ENCODE measurements around the gene TRMU. TPM values are rescaled to one million over a fixed set of nuclear protein-coding genes. Genes with fewer than 3 reads are reported as not detected.

Gene TRMU
- total and polyA plus RNA-seq, 2 of the 8 experiments (the other 6 are each of a cell fraction or from before 2014, with no cell fraction given): 43.4 to 70.6 TPM

DNA sequence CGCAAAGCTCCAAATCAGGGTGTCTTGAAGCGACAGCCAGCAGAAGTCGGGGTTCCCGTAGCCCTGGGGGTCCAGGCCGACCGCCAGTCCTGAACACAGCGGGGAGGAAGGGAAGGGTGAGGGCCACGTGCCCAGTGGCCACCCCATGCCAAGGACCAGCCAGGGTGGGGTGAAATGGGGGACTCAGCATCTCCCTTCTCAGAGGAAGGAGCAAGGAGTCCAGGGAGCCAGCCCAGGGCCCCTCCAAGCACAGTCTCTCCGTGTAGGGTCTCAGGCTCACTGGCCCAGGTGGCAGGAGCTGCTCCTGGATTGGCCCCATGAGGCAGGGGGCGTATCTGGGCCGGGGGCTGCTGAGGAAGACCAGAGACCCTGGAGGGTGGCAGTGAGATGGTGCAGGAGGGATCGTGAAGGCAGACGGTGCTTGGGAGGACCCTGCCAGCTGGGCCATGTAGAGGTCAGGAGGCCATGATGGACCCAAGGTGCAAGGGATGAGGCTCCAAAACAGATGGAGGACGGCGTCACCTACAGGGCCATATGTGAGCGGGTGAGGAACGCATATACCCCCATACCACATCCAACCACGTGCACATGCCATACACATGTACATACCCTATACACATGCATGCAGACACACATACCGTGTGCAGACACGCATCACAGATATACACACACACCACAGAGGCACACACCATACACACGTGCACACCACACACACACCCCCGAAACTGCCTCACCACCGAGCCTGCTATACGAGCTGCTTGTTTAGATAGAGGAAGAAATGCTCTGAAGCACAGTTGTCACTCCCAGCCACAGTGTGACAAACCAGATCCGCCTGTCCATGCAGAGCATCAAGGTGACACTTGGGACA lies 34.4 kb downstream of the TRMU start (continued):
- TF ChIP-seq, protein P1, sequence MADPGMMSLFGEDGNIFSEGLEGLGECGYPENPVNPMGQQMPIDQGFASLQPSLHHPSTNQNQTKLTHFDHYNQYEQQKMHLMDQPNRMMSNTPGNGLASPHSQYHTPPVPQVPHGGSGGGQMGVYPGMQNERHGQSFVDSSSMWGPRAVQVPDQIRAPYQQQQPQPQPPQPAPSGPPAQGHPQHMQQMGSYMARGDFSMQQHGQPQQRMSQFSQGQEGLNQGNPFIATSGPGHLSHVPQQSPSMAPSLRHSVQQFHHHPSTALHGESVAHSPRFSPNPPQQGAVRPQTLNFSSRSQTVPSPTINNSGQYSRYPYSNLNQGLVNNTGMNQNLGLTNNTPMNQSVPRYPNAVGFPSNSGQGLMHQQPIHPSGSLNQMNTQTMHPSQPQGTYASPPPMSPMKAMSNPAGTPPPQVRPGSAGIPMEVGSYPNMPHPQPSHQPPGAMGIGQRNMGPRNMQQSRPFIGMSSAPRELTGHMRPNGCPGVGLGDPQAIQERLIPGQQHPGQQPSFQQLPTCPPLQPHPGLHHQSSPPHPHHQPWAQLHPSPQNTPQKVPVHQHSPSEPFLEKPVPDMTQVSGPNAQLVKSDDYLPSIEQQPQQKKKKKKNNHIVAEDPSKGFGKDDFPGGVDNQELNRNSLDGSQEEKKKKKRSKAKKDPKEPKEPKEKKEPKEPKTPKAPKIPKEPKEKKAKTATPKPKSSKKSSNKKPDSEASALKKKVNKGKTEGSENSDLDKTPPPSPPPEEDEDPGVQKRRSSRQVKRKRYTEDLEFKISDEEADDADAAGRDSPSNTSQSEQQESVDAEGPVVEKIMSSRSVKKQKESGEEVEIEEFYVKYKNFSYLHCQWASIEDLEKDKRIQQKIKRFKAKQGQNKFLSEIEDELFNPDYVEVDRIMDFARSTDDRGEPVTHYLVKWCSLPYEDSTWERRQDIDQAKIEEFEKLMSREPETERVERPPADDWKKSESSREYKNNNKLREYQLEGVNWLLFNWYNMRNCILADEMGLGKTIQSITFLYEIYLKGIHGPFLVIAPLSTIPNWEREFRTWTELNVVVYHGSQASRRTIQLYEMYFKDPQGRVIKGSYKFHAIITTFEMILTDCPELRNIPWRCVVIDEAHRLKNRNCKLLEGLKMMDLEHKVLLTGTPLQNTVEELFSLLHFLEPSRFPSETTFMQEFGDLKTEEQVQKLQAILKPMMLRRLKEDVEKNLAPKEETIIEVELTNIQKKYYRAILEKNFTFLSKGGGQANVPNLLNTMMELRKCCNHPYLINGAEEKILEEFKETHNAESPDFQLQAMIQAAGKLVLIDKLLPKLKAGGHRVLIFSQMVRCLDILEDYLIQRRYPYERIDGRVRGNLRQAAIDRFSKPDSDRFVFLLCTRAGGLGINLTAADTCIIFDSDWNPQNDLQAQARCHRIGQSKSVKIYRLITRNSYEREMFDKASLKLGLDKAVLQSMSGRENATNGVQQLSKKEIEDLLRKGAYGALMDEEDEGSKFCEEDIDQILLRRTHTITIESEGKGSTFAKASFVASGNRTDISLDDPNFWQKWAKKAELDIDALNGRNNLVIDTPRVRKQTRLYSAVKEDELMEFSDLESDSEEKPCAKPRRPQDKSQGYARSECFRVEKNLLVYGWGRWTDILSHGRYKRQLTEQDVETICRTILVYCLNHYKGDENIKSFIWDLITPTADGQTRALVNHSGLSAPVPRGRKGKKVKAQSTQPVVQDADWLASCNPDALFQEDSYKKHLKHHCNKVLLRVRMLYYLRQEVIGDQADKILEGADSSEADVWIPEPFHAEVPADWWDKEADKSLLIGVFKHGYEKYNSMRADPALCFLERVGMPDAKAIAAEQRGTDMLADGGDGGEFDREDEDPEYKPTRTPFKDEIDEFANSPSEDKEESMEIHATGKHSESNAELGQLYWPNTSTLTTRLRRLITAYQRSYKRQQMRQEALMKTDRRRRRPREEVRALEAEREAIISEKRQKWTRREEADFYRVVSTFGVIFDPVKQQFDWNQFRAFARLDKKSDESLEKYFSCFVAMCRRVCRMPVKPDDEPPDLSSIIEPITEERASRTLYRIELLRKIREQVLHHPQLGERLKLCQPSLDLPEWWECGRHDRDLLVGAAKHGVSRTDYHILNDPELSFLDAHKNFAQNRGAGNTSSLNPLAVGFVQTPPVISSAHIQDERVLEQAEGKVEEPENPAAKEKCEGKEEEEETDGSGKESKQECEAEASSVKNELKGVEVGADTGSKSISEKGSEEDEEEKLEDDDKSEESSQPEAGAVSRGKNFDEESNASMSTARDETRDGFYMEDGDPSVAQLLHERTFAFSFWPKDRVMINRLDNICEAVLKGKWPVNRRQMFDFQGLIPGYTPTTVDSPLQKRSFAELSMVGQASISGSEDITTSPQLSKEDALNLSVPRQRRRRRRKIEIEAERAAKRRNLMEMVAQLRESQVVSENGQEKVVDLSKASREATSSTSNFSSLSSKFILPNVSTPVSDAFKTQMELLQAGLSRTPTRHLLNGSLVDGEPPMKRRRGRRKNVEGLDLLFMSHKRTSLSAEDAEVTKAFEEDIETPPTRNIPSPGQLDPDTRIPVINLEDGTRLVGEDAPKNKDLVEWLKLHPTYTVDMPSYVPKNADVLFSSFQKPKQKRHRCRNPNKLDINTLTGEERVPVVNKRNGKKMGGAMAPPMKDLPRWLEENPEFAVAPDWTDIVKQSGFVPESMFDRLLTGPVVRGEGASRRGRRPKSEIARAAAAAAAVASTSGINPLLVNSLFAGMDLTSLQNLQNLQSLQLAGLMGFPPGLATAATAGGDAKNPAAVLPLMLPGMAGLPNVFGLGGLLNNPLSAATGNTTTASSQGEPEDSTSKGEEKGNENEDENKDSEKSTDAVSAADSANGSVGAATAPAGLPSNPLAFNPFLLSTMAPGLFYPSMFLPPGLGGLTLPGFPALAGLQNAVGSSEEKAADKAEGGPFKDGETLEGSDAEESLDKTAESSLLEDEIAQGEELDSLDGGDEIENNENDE (IDR thresholded peaks at IDR 0.05; ENCODE audit: insufficient replicate concordance, low read length): no peak
- TF ChIP-seq POLR2AphosphoS5 (IDR thresholded peaks at IDR 0.05; ENCODE audit: low read depth, low read length) (no peak), BCL11A (IDR thresholded peaks at IDR 0.05; ENCODE audit: low read depth in 2 of 2, low read length in 2 of 2) (no peak), RNF2 (IDR thresholded peaks at IDR 0.05; ENCODE audit: borderline replicate concordance, low read depth, low read length, missing control alignments, poor library complexity, severe bottlenecking) (no peak), MAFK (IDR thresholded peaks at IDR 0.05; ENCODE audit: low read depth, low read length) (no peak), KDM1A (IDR thresholded peaks at IDR 0.05; ENCODE audit: borderline replicate concordance, low read length) (no peak), TAF7 (optimal IDR thresholded peaks at IDR 0.05; ENCODE audit: borderline replicate concordance, low read depth, low read length) (no peak), NRF1 (IDR thresholded peaks at IDR 0.05; ENCODE audit: low read depth, low read length) (no peak), HDAC6 (IDR thresholded peaks at IDR 0.05; ENCODE audit: low read depth, low read length) (no peak), POLR2A (IDR thresholded peaks at IDR 0.05; ENCODE audit: control extremely low read depth in 1 of 2, low read depth in 2 of 2, low read length in 2 of 2) (no peak)
